ENCODE results near the gene HOXB6.

Gene HOXB6

DNA sequence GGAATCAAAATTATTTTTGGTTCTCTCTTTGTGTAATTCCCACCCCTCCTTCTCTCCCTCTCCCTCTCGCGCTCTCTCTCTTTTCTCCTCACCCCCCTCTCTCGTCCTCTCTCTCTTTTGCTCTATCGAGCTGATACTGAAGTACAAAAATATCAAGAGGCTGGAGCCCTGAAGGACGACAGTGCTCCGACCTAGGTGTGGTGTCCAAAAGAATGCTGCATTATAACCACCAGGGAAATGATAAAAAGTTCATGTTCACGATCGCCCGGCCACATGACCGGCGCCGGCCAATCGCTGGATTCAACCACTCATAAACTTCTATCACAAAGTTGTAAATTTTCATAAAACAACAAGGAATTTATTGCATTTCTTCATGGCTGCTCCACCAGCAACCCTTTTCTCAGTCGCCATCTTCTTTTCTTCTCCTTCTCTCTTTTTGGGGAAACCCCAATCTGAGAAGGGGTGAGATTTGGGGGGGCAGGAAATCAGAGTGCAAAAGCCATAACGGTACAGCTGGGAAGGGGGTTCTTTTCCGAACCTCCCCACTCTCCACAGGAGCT is at the start of gene HOXB6:
HOXB6 (minus strand) TSS at position 217 of the 560 bp plus-strand sequence. CDS start 6,836 bp downstream, outside the sequence.
- DNase-seq = no peak

- no peak for DNase-seq
Measured at GRCh38 chr17:48649741-48650140, 45.0 kb upstream of the HOXB6 start.

- DNase-seq = no peak
Measured at GRCh38 chr17:48647963-48648245, 43.1 kb upstream of the HOXB6 start.

- DNase-seq = no peak
Measured at GRCh38 chr17:48647103-48647962, 42.5 kb upstream of the HOXB6 start.

GRCh38 chr17:48646183-48647102 is 41.7 kb upstream of the HOXB6 start:
- DNase-seq = peak in 1 of 2 donors; percentile 34

DNA sequence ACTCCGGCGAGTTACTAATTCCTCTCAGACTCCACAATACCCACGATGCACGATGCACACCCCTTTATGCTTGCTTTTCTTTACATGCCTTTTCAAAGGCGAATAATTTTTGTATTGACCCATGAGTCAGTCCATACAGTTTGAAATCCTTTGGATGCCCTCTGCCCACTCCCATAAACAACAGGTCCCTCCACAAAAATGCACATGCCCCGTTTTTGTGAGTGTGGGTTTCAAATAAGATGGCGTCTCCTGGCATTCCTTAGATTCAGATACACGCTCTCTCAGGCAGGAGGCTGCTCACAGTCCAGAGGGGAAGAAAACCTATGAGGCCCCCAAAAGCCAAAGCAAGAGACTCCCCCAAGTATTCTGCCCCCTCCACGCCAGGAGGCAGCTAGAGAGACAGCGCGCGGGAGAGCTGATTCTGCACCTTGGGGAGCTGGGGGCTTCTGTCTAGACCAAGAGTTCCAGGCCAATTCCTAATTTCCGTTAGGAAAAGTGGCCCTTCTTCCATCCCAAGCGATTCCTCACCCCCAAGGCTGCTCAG is 40.9 kb upstream of the HOXB6 start:
- DNase-seq = no peak

DNA sequence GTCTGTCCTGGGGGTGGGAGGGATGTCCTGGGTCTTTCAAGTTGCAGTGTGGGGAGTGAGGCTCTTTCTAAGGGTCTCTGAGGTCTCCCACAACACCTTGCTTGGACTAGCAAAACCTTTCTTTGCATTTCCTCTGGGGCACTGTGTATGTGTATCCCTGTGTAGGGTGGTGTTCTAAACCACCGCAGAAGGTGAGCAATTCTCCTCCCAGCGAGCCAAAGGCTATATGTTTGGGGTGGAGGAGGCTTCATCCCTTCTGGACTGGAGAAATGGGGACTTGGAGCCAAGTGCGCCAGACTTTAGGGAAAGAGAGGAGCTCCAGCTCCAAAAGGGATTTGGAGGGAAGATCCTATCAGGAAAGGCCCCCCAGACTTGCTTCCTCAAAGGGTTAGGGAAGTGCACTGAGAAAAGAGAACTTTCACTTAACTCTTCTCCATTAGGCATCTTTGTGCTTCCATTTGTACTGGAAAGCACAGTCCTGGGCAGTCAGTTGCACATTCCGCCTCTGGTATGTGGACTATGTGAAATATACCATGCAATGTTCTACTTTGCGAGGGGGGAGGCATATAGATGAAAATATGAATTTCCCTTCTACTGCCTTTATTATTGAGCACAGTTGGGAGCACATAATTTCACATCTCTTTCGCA is 40.2 kb upstream of the HOXB6 start:
- DNase-seq = no peak

DNA sequence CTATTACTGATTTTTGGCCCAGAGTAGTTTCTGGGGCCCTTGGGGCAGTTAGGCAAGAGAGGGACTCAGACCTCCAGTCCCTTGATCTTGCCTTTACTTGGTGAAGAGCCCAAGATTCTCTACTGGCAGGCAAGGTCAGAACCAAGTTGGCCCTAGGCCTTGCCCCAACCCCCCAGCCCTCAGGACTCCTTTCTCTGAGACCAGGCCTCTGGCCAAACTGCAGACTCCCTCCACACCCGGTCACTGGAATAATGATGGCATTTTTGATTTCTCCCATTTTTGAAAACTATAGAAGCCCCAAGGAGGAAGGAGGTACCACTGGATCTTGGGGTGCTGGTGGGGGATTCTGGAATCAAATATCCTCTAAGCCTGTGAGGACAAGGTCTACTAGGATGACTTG is 39.4 kb upstream of the HOXB6 start:
- DNase-seq = no peak

GRCh38 chr17:48643697-48644012 is 38.9 kb upstream of the HOXB6 start:
- no peak for DNase-seq

GRCh38 chr17:48642843-48643696 is 38.3 kb upstream of the HOXB6 start:
- DNase-seq = no peak

- no peak for DNase-seq
Measured at GRCh38 chr17:48642059-48642842, 37.5 kb upstream of the HOXB6 start.

DNA sequence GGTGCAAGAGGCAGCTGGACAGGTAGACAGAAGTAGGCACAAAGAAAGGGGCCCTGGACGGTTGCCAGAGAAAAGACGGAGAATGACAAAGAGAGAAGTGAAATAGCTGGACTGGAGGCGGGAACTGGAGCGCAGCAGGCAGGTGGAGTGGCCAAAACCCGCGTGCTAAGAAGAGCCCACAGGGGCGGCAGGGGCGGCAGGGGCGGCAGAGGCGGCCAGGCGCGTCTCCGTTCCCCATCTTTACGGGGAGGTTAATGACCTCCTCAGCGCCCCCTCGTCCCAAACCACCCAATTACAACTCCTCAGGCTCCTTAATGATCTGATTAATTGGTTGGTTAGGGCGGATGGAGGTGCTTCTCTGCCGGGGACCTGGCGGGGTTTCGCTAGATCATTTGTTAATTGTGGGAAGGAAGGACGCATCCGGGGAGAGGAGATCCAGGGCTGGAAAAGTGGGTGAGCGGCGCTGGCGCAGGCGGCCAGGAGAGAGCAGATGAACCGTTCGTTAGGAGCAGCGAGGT is 36.8 kb upstream of the HOXB6 start:
- DNase-seq = no peak

DNA sequence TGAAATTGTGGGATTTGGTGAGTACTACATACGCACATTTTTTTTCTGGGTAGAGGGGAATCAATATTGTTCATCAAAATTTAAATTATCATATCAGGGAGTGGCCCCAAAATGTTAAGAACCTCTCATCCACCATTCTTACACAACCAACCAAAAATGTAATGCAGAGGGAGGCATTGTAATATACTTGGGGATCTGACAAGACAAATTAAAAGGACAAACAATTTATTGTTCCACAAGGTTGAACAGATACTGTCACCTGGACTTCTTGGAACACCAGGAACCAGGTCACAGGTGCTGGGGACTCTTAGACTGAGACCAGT is 36.0 kb upstream of the HOXB6 start:
- no peak for DNase-seq

- DNase-seq = no peak
Measured at GRCh38 chr17:48639982-48640857, 35.4 kb upstream of the HOXB6 start.

- DNase-seq = no peak
Measured at GRCh38 chr17:48639136-48639535, 34.4 kb upstream of the HOXB6 start.

- DNase-seq = no peak
Measured at GRCh38 chr17:48637323-48638260, 32.8 kb upstream of the HOXB6 start.

DNA sequence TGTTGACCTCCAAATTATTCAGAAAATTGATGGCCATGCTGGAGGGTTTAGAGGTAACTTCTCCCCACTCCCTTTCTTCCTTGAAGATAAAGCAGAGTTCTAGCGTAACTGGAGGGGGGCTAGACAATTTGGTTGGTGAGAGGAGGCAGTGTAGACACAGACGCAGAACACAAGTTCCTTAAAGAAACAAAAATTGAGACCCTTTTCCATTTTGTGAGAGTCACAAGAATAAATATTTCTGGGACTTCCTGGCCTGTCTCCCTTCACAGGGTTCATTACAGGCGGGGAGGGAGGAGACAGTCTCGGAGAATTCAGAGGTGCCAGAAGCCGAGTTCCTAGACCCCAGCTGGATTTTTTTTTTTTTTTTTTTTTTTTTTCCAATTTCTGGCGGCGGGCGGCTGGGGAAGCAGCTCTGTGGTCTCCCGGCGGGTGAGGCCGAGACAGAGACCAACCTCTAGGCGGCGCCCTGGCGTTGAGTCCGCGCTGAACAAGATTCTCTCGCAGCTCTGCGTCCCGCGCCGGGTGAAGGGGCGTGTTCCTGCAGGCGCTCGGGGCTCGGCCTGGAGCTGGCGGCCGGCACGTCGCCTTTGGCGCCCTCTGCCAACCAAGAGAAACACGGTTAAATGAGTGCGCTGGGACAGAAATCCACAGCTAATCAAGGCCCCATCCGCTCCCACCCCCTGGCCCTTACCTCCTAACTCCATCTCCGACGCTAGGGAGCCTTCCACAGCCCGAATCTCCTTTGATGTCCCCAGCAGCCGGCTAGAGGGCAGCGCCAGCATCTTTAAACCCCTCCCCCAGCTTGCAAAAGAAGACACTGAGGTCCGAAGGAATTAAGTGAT is 31.6 kb upstream of the HOXB6 start:
- peak; percentile 78 to 89 for DNase-seq

All from stimulated activated CD4-positive, alpha-beta T cell treated with anti-CD3 and anti-CD28 coated beads, Interleukin-2, amount 100 ng/mL, for 24 hours (primary cell).